ENCODE data around the gene SLC38A7. TPM values are rescaled to one million over a fixed set of nuclear protein-coding genes. Genes with fewer than 3 reads are reported as not detected.

SLC38A7 gene
- total and polyA plus RNA-seq, 2 of the 13 experiments (the other 11 are each of a cell fraction or from before 2014, with no cell fraction given): 13.2 to 14.1 TPM

GRCh38 chr16:58628845-58629732 is 55.5 kb downstream of the SLC38A7 start (continued):
- 0 out of 2 replicates have a peak, but pooled peaks have one; percentile 3 for TF ChIP-seq ZNF331 (CRISPR knock-in tag; IDR thresholded peaks at IDR 0.05)
- TF ChIP-seq KDM5A (IDR thresholded peaks at IDR 0.05; ENCODE audit: borderline replicate concordance, low read length): 0 out of 2 replicates have a peak, but pooled peaks have one; percentile 29
- peak; percentile 15 for TF ChIP-seq PTBP1 (IDR thresholded peaks at IDR 0.05; ENCODE audit: low read depth, low read length, poor library complexity, severe bottlenecking)
- peak; percentile 87; the same call in 1 of the 2 replicates for TF ChIP-seq BRD4 (CRISPR knock-in tag; IDR thresholded peaks at IDR 0.05)
- TF ChIP-seq ZNF251 (CRISPR knock-in tag; IDR thresholded peaks at IDR 0.05): no peak
- no peak for TF ChIP-seq PAF1 (CRISPR knock-in tag; IDR thresholded peaks at IDR 0.05)
- TF ChIP-seq REXO4 (CRISPR knock-in tag; IDR thresholded peaks at IDR 0.05; ENCODE audit: borderline replicate concordance): peak; percentile 54; the same call in 1 of the 2 replicates
- no peak for TF ChIP-seq TBL1XR1 (IDR thresholded peaks at IDR 0.05; ENCODE audit: borderline replicate concordance, low read length, partially characterized antibody)
- no peak; the same call in 1 of the 2 replicates for TF ChIP-seq ZNF772 (CRISPR knock-in tag; IDR thresholded peaks at IDR 0.05)
- TF ChIP-seq FOXO1 (CRISPR knock-in tag; IDR thresholded peaks at IDR 0.05): peak; percentile 29; the same call in 1 of the 2 replicates
- no peak for TF ChIP-seq ARID3A (IDR thresholded peaks at IDR 0.05; ENCODE audit: low read depth, low read length)
- TF ChIP-seq ZNF652 (CRISPR knock-in tag; IDR thresholded peaks at IDR 0.05; ENCODE audit: borderline replicate concordance, low read depth): 0 out of 2 replicates have a peak, but pooled peaks have one; percentile 3
- TF ChIP-seq BCL3 (CRISPR knock-in tag; IDR thresholded peaks at IDR 0.05): no peak
- TF ChIP-seq ZNF383 (CRISPR knock-in tag; IDR thresholded peaks at IDR 0.05; ENCODE audit: borderline replicate concordance): 0 out of 2 replicates have a peak, but pooled peaks have one; percentile 1
- TF ChIP-seq UBTF (CRISPR knock-in tag; IDR thresholded peaks at IDR 0.05): peak; percentile 89
- TF ChIP-seq ELF3 (CRISPR knock-in tag; IDR thresholded peaks at IDR 0.05): peak; percentile 10; the same call in 1 of the 2 replicates
- 0 out of 2 replicates have a peak, but pooled peaks have one; percentile 39 for TF ChIP-seq RELA (CRISPR knock-in tag; IDR thresholded peaks at IDR 0.05)
- TF ChIP-seq DZIP1 (CRISPR knock-in tag; IDR thresholded peaks at IDR 0.05): peak; percentile 87; the same call in 1 of the 2 replicates
- no peak for TF ChIP-seq DPF2 (CRISPR knock-in tag; IDR thresholded peaks at IDR 0.05; ENCODE audit: borderline replicate concordance, low read depth)
- TF ChIP-seq ZNF670 (CRISPR knock-in tag; IDR thresholded peaks at IDR 0.05; ENCODE audit: borderline replicate concordance): peak; percentile 67; the same call in 1 of the 2 replicates

Data from HepG2 (cell line).